GM13976 (cell line): Measurements from ENCODE around the gene NRAS.

Source experiments
- DNase-seq: peaks from one replicate; pipeline ENCODE4 v3.0.0; 2012; ENCODE audit warnings: low spot score
- CTCF ChIP-seq: IDR thresholded peaks from 2 replicates; pipeline ENCODE4 v1.5.1; 2012; ENCODE audit warnings: borderline replicate concordance, mild to moderate bottlenecking; ENCODE audit not compliant: insufficient read depth; ENCODE audit errors: extremely low read depth, missing control alignments, control extremely low read depth
- in situ Hi-C: fragments of 300-500 bp; cut with MboI; formaldehyde crosslinking; loops from one replicate; pipeline ENCODE4 v1.12.0; 2022; ENCODE audit warnings: low sequenced_read_pairs, mixed read lengths, inconsistent platforms; ENCODE audit not compliant: unreplicated experiment

Gene NRAS

DNA sequence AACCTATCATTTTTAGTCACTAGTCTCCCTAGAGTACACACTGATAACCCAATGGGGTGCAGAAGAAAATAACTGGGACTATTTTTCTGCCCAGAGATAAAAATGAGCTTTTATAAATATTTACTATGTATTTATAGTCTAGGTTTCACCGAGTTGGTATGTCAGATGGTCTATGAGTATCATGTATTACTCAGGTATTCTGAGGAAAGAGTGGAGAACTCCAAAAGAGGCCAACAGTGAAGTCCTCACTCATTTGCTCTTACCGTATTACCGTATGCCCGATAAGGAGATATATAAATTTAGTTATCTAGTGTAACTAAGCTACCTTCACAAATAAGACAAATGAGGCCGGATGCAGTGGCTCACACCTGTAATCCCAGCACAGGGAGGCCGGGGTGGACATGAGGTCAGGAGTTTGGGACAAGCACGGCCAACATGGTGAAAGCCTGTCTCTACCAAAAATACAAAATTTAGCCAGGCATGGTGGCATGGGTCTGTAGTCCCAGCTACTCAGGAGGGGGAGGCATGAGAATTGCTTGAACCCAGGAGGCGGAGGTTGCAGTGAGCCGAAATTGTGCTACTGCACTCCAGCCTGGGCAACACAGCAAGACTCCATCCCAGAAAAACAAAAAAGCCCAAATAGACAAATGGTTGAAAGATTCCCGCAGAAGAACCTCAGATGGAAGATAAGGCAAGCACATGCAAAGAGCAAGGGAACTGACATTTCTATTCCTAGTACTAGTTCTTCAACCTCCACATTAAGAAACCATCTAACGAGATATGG, 25.6 kb upstream of the NRAS start:
- DNase-seq: no peak
- in situ Hi-C loops: no loop called here
- no peak for TF ChIP-seq CTCF

DNA sequence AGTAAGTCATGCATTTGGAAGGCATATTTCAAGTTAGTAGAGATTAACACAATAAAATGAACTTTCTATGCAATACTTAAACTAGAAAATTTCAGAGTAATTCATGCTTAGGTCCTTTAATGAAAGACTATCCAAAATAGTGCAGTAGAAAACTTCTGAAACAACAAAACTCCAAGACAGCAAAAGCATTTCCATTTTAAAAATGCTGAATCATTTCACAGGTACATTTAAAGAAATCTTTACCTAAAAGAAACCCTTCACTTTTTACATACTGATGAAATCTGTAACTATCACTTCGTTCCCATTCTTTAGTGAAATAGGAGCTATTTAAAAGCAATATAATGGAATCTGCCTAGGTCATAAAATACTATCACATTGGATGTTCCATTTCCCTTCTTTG, 23.8 kb upstream of the NRAS start:
- in situ Hi-C loops: no loop called here
- no peak for DNase-seq
- no peak for TF ChIP-seq CTCF

DNA sequence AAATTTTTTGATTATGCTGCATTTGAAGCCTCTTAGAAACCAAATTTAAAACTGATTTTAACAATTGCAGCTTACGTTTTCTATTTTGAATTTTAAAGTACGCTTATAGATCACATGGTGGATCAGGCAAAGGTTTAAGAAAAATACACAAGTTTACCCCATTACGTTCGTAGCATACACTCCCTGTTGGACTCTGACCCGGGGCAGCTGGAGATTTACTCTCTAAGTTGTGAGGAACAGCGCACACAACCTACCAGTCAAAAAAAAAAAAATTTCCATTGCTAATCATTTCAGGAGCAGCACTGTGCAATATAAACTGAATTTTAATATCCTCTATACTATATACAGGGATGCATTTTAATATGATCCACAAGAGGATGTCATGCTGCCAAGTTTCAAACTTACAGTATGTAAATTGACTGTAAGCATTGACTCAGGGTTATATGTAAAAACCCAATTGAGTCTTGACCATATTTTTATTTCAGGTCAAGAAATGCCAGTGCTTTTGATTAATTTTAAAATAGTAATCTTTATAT, 20.8 kb upstream of the NRAS start:
- in situ Hi-C loops: no loop called here
- DNase-seq: no peak
- TF ChIP-seq CTCF: no peak

DNA sequence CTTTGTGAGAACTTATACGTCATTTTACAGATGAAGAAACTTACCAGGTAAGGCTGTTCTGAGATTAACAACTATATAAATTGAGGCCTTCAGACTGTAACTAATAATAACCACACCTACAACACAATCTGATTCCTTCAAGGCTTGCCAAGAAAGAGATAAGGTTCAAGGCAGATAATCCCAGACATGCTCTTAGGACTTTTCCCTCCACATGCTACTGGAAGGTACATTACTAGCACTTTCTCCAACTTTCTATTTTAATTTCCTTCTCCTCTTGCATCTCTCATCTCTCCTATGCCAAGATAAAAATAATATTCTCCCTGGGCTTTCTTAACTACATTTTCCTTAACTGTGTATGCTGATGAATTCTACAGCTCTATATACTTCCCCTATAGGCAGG, 18.9 kb upstream of the NRAS start:
- in situ Hi-C loops: no loop called here
- DNase-seq: no peak
- no peak for TF ChIP-seq CTCF

GRCh38 chr1:114729782-114730181, 13.2 kb upstream of the NRAS start:
- in situ Hi-C loops: no loop called here
- TF ChIP-seq CTCF: no peak

GRCh38 chr1:114728553-114728952, 12.0 kb upstream of the NRAS start:
- no peak for DNase-seq
- TF ChIP-seq CTCF: no peak
- in situ Hi-C loops: no loop called here

More at GRCh38 chr1:114729782-114730181, 13.2 kb upstream of the NRAS start:
- no peak for DNase-seq
